Astrocyte of the hippocampus (primary cell): ENCODE results near the gene BEST1.

ENCODE experiments used
- DNase-seq: peaks from one replicate; pipeline ENCODE4 v3.0.0; 2011; ENCODE audit warnings: low read depth, low spot score

BEST1 gene

GRCh38 chr11:61950035-61950547 lies at the start of gene BEST1:
Gene BEST1 (plus strand): TSS chr11:61950351. CDS start chr11:61951807, 1,456 bp downstream.
- DNase-seq: no peak

- no peak for DNase-seq
Measured at GRCh38 chr11:61901397-61901796, 48.8 kb upstream of the BEST1 start.

DNA sequence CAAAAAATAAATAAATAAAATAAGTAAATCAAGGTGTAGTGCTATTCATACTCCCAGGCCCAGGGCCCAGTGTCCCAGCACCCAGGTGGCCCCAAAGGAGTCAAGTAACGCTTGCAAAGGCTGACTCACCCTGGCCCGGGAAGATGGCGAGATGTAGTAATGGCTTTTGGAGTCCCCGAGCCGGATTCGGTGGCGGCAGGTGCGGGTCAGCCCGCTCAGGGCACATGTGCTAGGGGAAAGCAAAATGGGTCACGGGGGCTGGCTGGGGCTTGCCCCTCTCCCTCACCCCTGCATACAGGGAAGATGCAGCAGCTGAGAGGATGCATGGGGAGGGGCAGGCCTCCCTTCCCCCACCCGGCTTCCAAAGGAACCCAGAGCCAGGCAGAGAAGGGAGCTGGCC lies 47.8 kb upstream of the BEST1 start:
- no peak for DNase-seq

DNA sequence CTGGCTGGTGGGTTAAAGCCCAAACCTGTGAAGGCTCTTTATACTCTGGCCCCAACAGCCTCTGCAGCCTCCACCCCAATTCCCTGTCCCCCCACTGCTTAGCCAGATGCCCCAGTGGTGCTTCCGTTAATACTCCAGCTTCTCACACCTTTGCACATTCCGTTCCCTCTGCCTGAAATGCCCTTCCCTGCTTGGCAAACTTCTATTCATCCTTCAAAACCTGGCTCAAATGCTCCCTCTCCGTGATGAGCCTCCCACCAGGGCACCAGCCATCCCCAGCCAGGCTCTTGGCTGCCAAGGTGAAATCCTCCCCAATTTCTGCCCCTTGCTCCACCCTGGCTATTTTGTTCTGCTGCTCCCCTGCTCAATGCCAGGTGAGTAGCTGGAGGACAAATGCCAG lies 46.3 kb upstream of the BEST1 start:
- DNase-seq: no peak

GRCh38 chr11:61904539-61905048 lies 45.6 kb upstream of the BEST1 start:
- peak; percentile 64 for DNase-seq

DNA sequence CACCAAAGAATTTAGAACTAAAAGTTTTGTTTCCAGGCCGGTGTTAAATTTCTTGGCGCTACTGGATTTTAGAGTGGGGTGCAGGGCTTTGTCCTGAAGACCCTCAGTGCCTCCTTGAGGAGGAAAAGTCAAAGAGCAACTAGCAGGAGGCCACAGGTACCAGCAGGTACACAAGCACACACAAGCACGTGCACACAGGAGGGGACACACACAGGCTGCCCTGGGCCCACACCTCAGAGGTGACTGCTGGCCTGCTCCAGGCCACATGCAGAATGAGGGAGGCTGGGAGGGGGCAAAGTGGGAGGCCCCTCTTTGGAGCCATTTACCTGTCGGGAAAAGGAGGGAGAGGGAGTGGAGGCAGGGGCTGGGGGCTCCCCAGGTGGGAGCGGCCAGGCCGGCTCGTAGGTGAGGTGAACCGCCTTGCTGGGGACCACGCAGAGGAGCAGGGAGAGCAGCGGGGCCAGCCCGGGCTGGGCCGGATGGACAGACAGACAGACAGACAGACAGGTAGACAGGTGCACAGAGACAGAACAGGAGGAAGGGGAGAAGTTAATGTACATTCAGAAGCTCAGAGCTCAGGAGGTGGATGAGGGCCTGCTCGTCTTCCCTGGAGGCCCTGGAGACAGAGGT lies 45.0 kb upstream of the BEST1 start:
- DNase-seq: no peak

- no peak for DNase-seq
Measured at GRCh38 chr11:61905801-61906521, 44.2 kb upstream of the BEST1 start.

DNA sequence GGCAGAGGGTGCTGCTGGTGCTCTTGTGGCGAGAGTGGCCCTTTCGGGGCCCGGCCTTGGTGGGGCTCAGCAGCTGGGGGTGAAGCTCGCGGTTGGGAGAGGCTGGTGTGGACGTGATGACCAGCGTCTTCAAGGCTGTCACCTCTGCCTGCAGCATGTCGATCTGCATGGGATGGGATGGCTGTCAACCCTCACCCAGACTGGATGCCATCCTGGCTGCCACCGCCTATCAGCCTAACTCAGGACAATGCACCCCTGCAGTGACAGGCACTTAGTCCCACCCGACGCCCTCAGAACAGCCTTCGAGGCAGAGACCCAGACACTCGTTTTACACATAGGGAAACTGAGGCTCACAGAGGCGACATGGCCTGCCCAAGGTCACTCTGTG lies 43.6 kb upstream of the BEST1 start:
- DNase-seq: no peak

GRCh38 chr11:61907282-61907681 lies 42.9 kb upstream of the BEST1 start:
- DNase-seq: no peak

GRCh38 chr11:61907871-61908729 lies 42.1 kb upstream of the BEST1 start:
- DNase-seq: no peak

DNA sequence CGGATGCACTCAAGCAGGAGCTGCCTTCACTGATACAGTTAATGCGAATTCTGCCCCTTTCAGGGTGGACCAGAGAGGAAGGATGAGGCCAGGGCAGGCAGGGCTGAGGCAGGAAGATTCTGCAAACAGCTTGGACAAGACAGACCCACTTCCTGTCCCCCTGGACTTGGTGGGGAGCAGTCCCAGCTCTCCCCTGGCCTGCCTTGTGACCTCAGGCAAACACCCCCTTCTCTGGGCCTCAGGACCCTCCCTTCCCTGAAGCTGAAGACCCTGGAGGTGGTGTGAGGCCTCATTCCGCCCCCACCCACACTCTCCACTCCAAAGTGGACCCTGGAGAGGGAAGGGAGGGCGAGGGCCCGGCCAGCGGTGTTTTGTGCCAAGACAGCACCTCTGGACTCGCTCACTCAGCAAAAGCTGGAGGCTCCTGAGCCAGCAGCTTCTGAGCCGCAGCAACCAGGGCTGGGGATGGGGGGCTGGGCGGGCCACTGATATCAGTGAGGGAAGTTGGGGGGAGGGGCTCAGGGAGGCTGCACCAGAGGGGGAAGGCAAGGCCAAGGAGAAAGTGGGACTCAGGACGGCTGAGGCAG lies 41.3 kb upstream of the BEST1 start:
- no peak for DNase-seq

DNA sequence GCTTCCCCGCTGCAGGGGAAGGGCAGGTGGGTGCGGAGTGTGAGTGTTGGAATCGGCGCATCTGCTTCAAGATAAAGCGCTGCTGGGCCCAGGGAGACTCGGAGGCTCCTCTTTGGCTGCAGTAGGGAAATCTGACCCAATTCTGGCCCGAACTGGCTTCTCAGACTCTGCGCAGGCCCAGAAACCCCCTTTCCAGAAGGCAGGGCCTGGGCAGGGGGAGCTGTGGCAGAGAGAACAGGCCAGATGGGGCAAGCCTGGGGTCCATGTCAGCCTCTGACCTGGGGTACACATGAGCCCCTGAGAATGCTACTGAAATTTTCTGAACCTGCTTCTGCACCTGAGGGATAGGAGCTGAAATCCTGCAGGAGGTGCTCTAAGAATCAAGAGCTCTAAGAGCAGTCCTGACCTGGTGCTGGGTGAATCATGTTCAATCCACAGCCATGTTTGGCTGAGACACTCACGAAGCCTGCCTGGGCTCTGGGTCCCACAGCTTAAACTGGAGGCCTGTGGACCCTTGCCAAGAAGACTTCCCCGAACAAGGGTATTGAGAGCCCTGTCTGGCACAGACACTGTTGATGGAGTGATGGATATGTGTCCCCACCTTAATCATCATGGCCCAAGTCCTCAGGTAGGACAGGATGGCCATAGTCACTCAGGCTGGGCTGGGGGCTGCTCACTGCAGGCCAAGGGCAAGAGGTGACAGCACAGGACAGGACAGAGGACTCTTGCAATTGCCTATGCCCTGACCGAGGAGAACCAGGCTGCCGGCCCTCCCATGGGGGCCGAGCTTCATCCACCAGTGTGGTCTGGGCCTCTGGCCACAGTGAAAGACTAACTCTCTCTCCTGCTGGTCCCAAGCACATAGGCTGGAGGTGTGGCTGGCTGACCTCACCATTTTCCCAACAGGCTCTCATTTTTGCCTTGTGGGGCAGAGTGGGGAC lies 39.7 kb upstream of the BEST1 start:
- DNase-seq: no peak

GRCh38 chr11:61911128-61911700 lies 38.9 kb upstream of the BEST1 start:
- no peak for DNase-seq

- DNase-seq: no peak
Measured at GRCh38 chr11:61911701-61912529, 38.2 kb upstream of the BEST1 start.

GRCh38 chr11:61912530-61912898 lies 37.6 kb upstream of the BEST1 start:
- no peak for DNase-seq

DNA sequence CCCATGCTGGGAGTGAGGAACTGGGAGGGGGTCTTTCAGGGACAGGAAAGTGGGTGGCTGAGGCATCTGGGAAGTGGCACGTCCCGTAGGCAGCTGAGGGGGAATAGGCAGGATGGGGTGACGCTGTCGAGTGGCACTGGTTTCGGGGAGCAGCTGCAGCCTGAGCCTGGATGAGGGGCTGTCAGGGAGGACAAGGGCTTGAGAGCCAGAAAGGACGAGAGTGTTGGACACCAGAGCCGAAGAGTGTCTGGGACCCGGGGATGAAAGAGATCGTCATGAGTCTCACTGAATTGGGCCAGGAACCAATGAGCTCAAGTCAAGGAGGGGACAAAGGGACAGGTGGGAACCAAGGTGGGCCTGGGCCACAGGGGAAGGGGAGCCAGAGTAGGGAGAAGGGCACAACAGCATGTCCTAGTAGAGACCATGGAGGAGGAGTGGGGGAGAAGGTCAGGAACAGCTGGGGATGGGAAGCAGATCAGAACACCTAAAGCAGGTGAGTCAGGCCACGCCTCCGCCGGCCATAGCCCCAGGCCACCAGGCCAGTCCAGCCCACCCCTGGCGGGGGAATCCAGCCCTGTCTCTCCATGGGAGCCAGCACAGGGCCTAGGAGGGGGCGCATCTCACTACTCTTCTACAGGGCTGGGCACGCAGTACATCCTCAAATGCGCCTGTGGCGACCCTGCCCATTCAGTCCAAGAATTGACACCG lies 37.0 kb upstream of the BEST1 start:
- no peak for DNase-seq

GRCh38 chr11:61913699-61914395 lies 36.3 kb upstream of the BEST1 start:
- DNase-seq: no peak
